IMR-90 (cell line): ENCODE data around the gene EML3. TPM values are rescaled to one million over a fixed set of nuclear protein-coding genes. Genes with fewer than 3 reads are reported as not detected.

Experiments
- ATAC-seq: fragments of 200-7000 bp; cut with Tn5 transposase; 2 replicates; pipeline ENCODE4 v1.9.1; 2020; ENCODE audit warnings: low read depth, mild to moderate bottlenecking, moderate library complexity
- BruUV-seq: library from RNA; stranded (reverse); fragments of 400-500 nt; replicated peaks from 2 replicates; lab custom pipeline; 2021; lab: Mats Ljungman, UMichigan
- CTCF ChIA-PET: fragments of 300-600 bp; formaldehyde crosslinking; extraction: SDS; loops from one replicate; lab custom pipeline; 2021; ENCODE audit warnings: antibody characterized with exemption; lab: Yijun Ruan, JAX
- POLR2A ChIA-PET: fragments of 300-600 bp; sonication (Branson Sonifier 250); formaldehyde crosslinking; loops from one replicate; lab custom pipeline; 2022; ENCODE audit warnings: antibody characterized with exemption; ENCODE audit not compliant: unreplicated experiment; lab: Charles Lee
- DNase-seq: peaks from one replicate; pipeline ENCODE4 v3.0.0; 2013
- H2AFZ ChIP-seq: replicated peaks from 2 replicates; pipeline ENCODE3; 2013; ENCODE audit warnings: low read length, mild to moderate bottlenecking; ENCODE audit not compliant: poor library complexity
- H2AK5ac ChIP-seq: 2 replicates; pipeline ENCODE4 v1.6.1; 2013; ENCODE audit warnings: low read depth, low read length, inconsistent platforms
- H2AK9ac ChIP-seq: replicated peaks from 2 replicates; pipeline ENCODE3; 2013; ENCODE audit warnings: mild to moderate bottlenecking, low read depth, low read length, moderate library complexity; ENCODE audit not compliant: poor library complexity
- H2BK120ac ChIP-seq: 2 replicates; pipeline ENCODE4 v1.6.1; 2013; ENCODE audit warnings: low read depth, low read length, inconsistent platforms
- H2BK15ac ChIP-seq: 3 replicates; pipeline ENCODE4 v1.6.1; 2013; ENCODE audit warnings: low read depth, low read length, inconsistent platforms
- H2BK20ac ChIP-seq: 2 replicates; pipeline ENCODE4 v1.6.1; 2013; ENCODE audit warnings: low read depth, mild to moderate bottlenecking, inconsistent platforms, low read length, moderate library complexity
- H2BK5ac ChIP-seq: 2 replicates; pipeline ENCODE4 v1.6.1; 2013; ENCODE audit warnings: mild to moderate bottlenecking, low read depth, low read length, inconsistent platforms; ENCODE audit not compliant: poor library complexity, severe bottlenecking
- H3K14ac ChIP-seq: replicated peaks from 2 replicates; pipeline ENCODE4 v1.6.1; 2013; ENCODE audit warnings: low read depth, low read length, inconsistent platforms
- H3K18ac ChIP-seq: 2 replicates; pipeline ENCODE4 v1.6.1; 2013; ENCODE audit warnings: low read depth, low read length, control low read depth
- H3K23ac ChIP-seq: 2 replicates; pipeline ENCODE4 v1.6.1; 2013; ENCODE audit warnings: low read depth, low read length, inconsistent platforms
- H3K27ac ChIP-seq: 2 replicates; pipeline ENCODE4 v1.5.1; 2013; ENCODE audit warnings: mild to moderate bottlenecking, control low read depth, low read length; ENCODE audit not compliant: insufficient read depth
- H3K27me3 ChIP-seq: 2 replicates; pipeline ENCODE4 v1.6.1; 2013; ENCODE audit warnings: low read length; ENCODE audit not compliant: control insufficient read depth, insufficient read depth
- H3K36me3 ChIP-seq: 2 replicates; pipeline ENCODE4 v1.6.1; 2013; ENCODE audit warnings: low read length, mixed read lengths; ENCODE audit not compliant: control insufficient read depth, insufficient read depth
- H3K4ac ChIP-seq: 2 replicates; pipeline ENCODE4 v1.6.1; 2013; ENCODE audit warnings: low read depth, low read length, inconsistent platforms
- H3K4me1 ChIP-seq: 2 replicates; pipeline ENCODE4 v1.6.1; 2013; ENCODE audit warnings: low read length, mixed read lengths; ENCODE audit not compliant: control insufficient read depth, insufficient read depth
- H3K4me2 ChIP-seq: 2 replicates; pipeline ENCODE4 v1.6.1; 2013; ENCODE audit warnings: low read depth, mild to moderate bottlenecking, control low read depth, low read length, moderate library complexity
- H3K4me3 ChIP-seq: 2 replicates; pipeline ENCODE4 v1.5.1; 2013; ENCODE audit warnings: low read depth, mild to moderate bottlenecking, control low read depth, low read length, moderate library complexity; ENCODE audit not compliant: insufficient read depth
- H3K56ac ChIP-seq: 2 replicates; pipeline ENCODE4 v1.6.1; 2013; ENCODE audit warnings: low read length, inconsistent platforms; ENCODE audit not compliant: insufficient read depth; ENCODE audit errors: extremely low read depth
- H3K79me1 ChIP-seq, 2 experiments: 2 replicates each; pipeline ENCODE4 v1.6.1; 2013; ENCODE audit warnings: low read length in 2 of 2, inconsistent platforms in 1 of 2, low read depth in 1 of 2
- H3K9ac ChIP-seq: 2 replicates; pipeline ENCODE4 v1.6.1; 2013; ENCODE audit warnings: low read depth, low read length, control low read depth
- H3K9me1 ChIP-seq: 2 replicates; pipeline ENCODE4 v1.6.1; 2013; ENCODE audit warnings: low read length, inconsistent platforms; ENCODE audit not compliant: insufficient read depth
- H3K9me3 ChIP-seq: 2 replicates; pipeline ENCODE4 v1.6.1; 2013; ENCODE audit warnings: low read length; ENCODE audit not compliant: control insufficient read depth, insufficient read depth
- H4K20me1 ChIP-seq: 2 replicates; pipeline ENCODE4 v1.6.1; 2013; ENCODE audit warnings: low read length, inconsistent platforms; ENCODE audit not compliant: insufficient read depth
- H4K5ac ChIP-seq: 2 replicates; pipeline ENCODE4 v1.6.1; 2013; ENCODE audit warnings: mild to moderate bottlenecking, low read depth, low read length, control low read depth
- H4K8ac ChIP-seq, 2 experiments: 2 replicates each; pipeline ENCODE4 v1.6.1; 2013; ENCODE audit warnings: low read depth in 2 of 2, low read length in 2 of 2, control low read depth in 1 of 2, inconsistent platforms in 1 of 2
- H4K91ac ChIP-seq: 2 replicates; pipeline ENCODE4 v1.6.1; 2013; ENCODE audit warnings: low read depth, low read length, inconsistent platforms; ENCODE audit not compliant: insufficient read depth
- CHD1 ChIP-seq: IDR thresholded peaks from 2 replicates; pipeline ENCODE4 v1.6.1; 2012; ENCODE audit warnings: low read depth, low read length, improper control_type of control experiment
- FOS ChIP-seq: fragments of 150-350 bp; IDR thresholded peaks from 2 replicates; pipeline ENCODE4 v1.6.1; 2016; ENCODE audit warnings: low read depth, low read length
- MAZ ChIP-seq: IDR thresholded peaks from 2 replicates; pipeline ENCODE4 v1.6.1; 2012; ENCODE audit warnings: low read depth, mild to moderate bottlenecking, low read length, improper control_type of control experiment, moderate library complexity, borderline replicate concordance
- POLR2A ChIP-seq: IDR thresholded peaks from 2 replicates; pipeline ENCODE4 v1.6.1; 2012; ENCODE audit warnings: mild to moderate bottlenecking, low read depth, low read length
- SMC3 ChIP-seq: fragments of 150-350 bp; IDR thresholded peaks from 2 replicates; pipeline ENCODE4 v1.6.1; 2016; ENCODE audit warnings: low read depth, mild to moderate bottlenecking, antibody characterized with exemption, low read length, moderate library complexity
- WGBS, 2 experiments: methylation state at CpG; one replicate each; pipeline versions ENCODE4 v1.1.5 to v1.1.7; 2013; ENCODE audit warnings: missing lambda C conversion rate in 2 of 2; ENCODE audit not compliant: insufficient read length in 1 of 2; ENCODE audit errors: extremely low coverage in 2 of 2; 5-methylcytosine and 5-hydroxymethylcytosine counted together
- dilution Hi-C: fragments of 300-500 bp; cut with HindIII; formaldehyde crosslinking; loops from one replicate; pipeline ENCODE4 v1.14.3; 2018; ENCODE audit warnings: low sequenced_read_pairs; ENCODE audit not compliant: unreplicated experiment
- in situ Hi-C: fragments of 300-500 bp; cut with MboI; formaldehyde crosslinking; loops from 3 replicates; pipeline ENCODE4 v1.14.3; 2019; ENCODE audit warnings: low sequenced_read_pairs, inconsistent platforms, mixed read lengths
- intact Hi-C: fragments of 100-400 bp; cut with micrococcal nuclease; formaldehyde crosslinking; loops from 2 replicates; pipeline ENCODE4 v1.10.0; 2022
- polyA plus RNA-seq, 3 experiments: library from polyadenylated mRNA; depleted of rRNA; stranded (reverse); fragments of >200 nt; gene quantifications; 2 replicates each; pipeline ENCODE4 v1.2.3, GENCODE V29; 2012; ENCODE audit warnings: low replicate concordance in 1 of 3
- total RNA-seq: library from RNA; depleted of rRNA; stranded (reverse); fragments of >200 nt; gene quantifications from 2 replicates; pipeline ENCODE4 v1.2.3, GENCODE V29; 2012

EML3 gene
- total and polyA plus RNA-seq, 2 of the 4 experiments (the other 2 are of a cell fraction), result 5.0 to 24.7 TPM

- H3K27me3 ChIP-seq, result no peaks in the 10 kb centered on the region
- WGBS, 2 experiments, result 0% methylated on average over 67 of the region's 83 CpGs; no CpG with 5 or more reads in 1 of the 2 experiments
- H4K91ac ChIP-seq, result peak within 1 kb of the TSS; percentile 74
- peak within 1 kb of the TSS; percentile 34; the same call in 1 of the 2 replicates for H2BK120ac ChIP-seq
- peak; percentile 81 for ATAC-seq
- H3K79me1 ChIP-seq, result peaks cover 15 to 39% of the 10 kb centered on the region in 2 experiments
- peak within 1 kb of the TSS; percentile 91 for H3K4me2 ChIP-seq
- peak within 1 kb of the TSS; percentile 80 for H3K14ac ChIP-seq
- peak within 1 kb of the TSS; percentile 60 to 83 for H4K8ac ChIP-seq
- H3K4ac ChIP-seq, result peak within 1 kb of the TSS; percentile 86
- peaks cover 7% of the 10 kb centered on the region for H3K4me1 ChIP-seq
- dilution Hi-C loops (no loop called here), in situ Hi-C loops (no loop called here), intact Hi-C loops (no loop called here)
- CTCF ChIA-PET, result interaction anchor here (1.0 kb wide), 1 partner anchor 41 kb away, joined by 4 read pairs; no protein-coding TSS in a partner anchor
- peaks cover 33% of the 10 kb centered on the region for H3K36me3 ChIP-seq
- peak within 1 kb of the TSS; percentile 87 for H2AFZ ChIP-seq
- H4K5ac ChIP-seq, result peak within 1 kb of the TSS; percentile 55
- H2BK15ac ChIP-seq, result no peak within 1 kb of the TSS
- no peaks in the 10 kb centered on the region for H3K9me3 ChIP-seq
- TF ChIP-seq POLR2A (no peak; the same call in none of the 2 replicates), CHD1 (0 out of 2 replicates have a peak, but pooled peaks have one; percentile 29), SMC3 (no peak), MAZ (peak; percentile 58; the same call in 1 of the 2 replicates), FOS (no peak)
- peak within 1 kb of the TSS; percentile 90 for H3K56ac ChIP-seq
- peak within 1 kb of the TSS; percentile 99 for H2AK9ac ChIP-seq
- H2AK5ac ChIP-seq, result peak within 1 kb of the TSS; percentile 72
- peak within 1 kb of the TSS; percentile 91 for H3K23ac ChIP-seq
- POLR2A ChIA-PET, result interaction anchor here (0.6 to 1.7 kb wide), 3 partner anchors 10 to 620 kb away, joined by 3 to 7 read pairs (median 3); partner anchors contain the start of genes C11orf98, CSKMT and TUT1
- peak; percentile 97 for DNase-seq
- H3K9me1 ChIP-seq, result peaks cover 5% of the 10 kb centered on the region
- peak within 1 kb of the TSS; percentile 92 for H2BK5ac ChIP-seq
- peaks cover 17% of the 10 kb centered on the region; the same call in 1 of the 2 replicates for H4K20me1 ChIP-seq
- no peak within 1 kb of the TSS for H2BK20ac ChIP-seq
- peak within 1 kb of the TSS; percentile 87 for H3K4me3 ChIP-seq
- no TSS peak for BruUV-seq
- H3K18ac ChIP-seq, result peak within 1 kb of the TSS; percentile 33; the same call in 1 of the 2 replicates
- peak within 1 kb of the TSS; percentile 90 for H3K9ac ChIP-seq
- peak within 1 kb of the TSS; percentile 97 for H3K27ac ChIP-seq
These were observed 11.0 kb downstream of the EML3 start, which contains the start of gene MTA2 for GRCh38 chr11:62601372-62602140. Gene MTA2, minus strand, starts transcription at chr11:62601865. Its CDS starts 415 bp downstream, at chr11:62601450.
